ENCODE measurements around the gene RUNX1.

DNA sequence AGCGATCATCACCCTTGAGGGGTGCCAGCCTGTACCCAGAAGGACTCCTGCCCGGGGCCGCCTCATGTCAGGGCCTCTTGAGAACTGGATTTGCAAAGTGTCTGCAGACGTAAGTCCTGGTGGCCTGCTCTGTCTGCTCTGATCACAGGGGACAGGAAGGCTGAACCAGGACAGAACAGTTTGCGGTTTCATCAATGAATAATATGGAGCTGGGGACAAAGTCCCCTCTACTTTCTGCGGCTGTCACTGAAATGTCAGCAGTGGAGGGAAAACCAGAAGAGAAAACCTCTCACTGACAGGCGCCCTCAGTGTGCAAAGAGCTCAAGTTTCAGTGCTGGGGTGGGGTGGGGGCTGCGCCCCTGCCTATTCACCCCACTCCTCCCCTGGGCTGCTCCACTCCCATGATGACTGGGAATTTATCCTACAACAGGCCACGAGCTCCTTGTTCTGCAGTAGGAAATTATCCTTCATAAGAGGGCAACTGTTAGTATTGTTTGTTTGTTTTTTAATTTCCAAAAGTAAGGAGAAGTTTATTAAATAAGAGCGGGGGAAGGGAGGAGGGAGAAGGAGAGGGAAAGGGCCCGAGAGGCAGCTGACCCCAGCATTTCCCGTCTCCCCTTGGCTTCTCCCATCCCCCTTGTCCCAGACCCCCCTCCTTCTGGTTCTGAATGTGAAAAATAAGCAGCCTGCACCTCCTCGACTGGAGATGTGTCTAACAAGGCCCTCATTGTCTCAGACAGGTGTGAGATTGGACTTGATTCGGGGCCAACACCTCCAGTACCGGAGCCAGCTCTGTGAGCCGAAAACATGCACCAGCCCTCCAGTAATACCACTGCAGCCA, 231.1 kb downstream of the RUNX1 start:
- no peak for TF ChIP-seq BHLHE40 (IDR thresholded peaks at IDR 0.05; ENCODE audit: borderline replicate concordance)
- TF ChIP-seq FOXM1 (IDR thresholded peaks at IDR 0.05; ENCODE audit: borderline replicate concordance), result no peak
- no peak for TF ChIP-seq L3MBTL2 (conservative IDR thresholded peaks at IDR 0.05)
- no peak for TF ChIP-seq ELF4 (IDR thresholded peaks at IDR 0.05)

Data from HEK293T (cell line).